GM12801 (cell line): ENCODE results near the gene FOXO6.

ENCODE experiments used
- CTCF ChIP-seq: IDR thresholded peaks from one replicate; pipeline ENCODE4 v1.5.1; 2011; ENCODE audit warnings: control low read depth; ENCODE audit not compliant: insufficient read length; ENCODE audit errors: extremely low read depth

FOXO6 gene

GRCh38 chr1:41351262-41352151 is 9.7 kb upstream of the FOXO6 start:
- no peak for TF ChIP-seq CTCF

GRCh38 chr1:41353744-41354143 is 7.5 kb upstream of the FOXO6 start:
- TF ChIP-seq CTCF = no peak

- TF ChIP-seq CTCF = no peak
These were observed 6.3 kb upstream of the FOXO6 start for GRCh38 chr1:41354956-41355355.

GRCh38 chr1:41355356-41355755 is 5.9 kb upstream of the FOXO6 start:
- TF ChIP-seq CTCF = no peak

- TF ChIP-seq CTCF = no peak
These were observed 5.5 kb upstream of the FOXO6 start for GRCh38 chr1:41355761-41356160.

- TF ChIP-seq CTCF = no peak
These were observed 4.5 kb upstream of the FOXO6 start for GRCh38 chr1:41356752-41357151.

GRCh38 chr1:41357451-41358101 is 3.7 kb upstream of the FOXO6 start:
- TF ChIP-seq CTCF = no peak
